Endothelial cell of umbilical vein (primary cell): Measurements from ENCODE around the gene TBX4.

Source experiments
- CTCF ChIP-seq, 2 donors: IDR thresholded peaks; 1 replicate in 1 of 2; 2 replicates in 1 of 2; pipeline ENCODE4 v1.5.1; 2011; ENCODE audit warnings: low read length in 2 of 2, mild to moderate bottlenecking in 2 of 2, moderate library complexity in 2 of 2, control low read depth in 1 of 2, inconsistent platforms in 1 of 2, low read depth in 1 of 2; ENCODE audit not compliant: insufficient read depth in 1 of 2; ENCODE audit errors: extremely low read depth in 1 of 2
- EZH2 ChIP-seq: IDR thresholded peaks from 2 replicates; pipeline ENCODE4 v1.6.1; 2012; ENCODE audit warnings: borderline replicate concordance, low read depth, mild to moderate bottlenecking, moderate library complexity, low read length, inconsistent platforms; ENCODE audit not compliant: severe bottlenecking

GRCh38 chr17:61422869-61423268, 29.4 kb upstream of the TBX4 start:
- TF ChIP-seq CTCF (IDR thresholded peaks at IDR 0.05; ENCODE audit: extremely low read depth in 1 of 2, insufficient read depth in 1 of 2, low read depth in 1 of 2, low read length in 2 of 2) (no peak), EZH2 (no peak)
